Stimulated activated CD4-positive, alpha-beta T cell treated with anti-CD3 and anti-CD28 coated beads, Interleukin-4, amount 100 ng/mL, for 48 hours (primary cell): ENCODE measurements around the gene MAP3K20.
"Not testable (repeated sequence)": the region's sequence is repeated elsewhere in the genome, so short reads cannot be mapped to it uniquely, and the experiment has no call there.

ENCODE experiments used
- DNase-seq, 2 donors: peaks; one replicate each; pipeline ENCODE4 v3.0.0-alpha.2; 2020; ENCODE audit warnings: low read depth in 2 of 2

MAP3K20 gene

GRCh38 chr2:173087214-173087581 lies 11.6 kb downstream of the MAP3K20 start:
- DNase-seq, result no peak

GRCh38 chr2:173087793-173088496 lies 12.3 kb downstream of the MAP3K20 start:
- no peak for DNase-seq

- no peak for DNase-seq
These were observed 14.7 kb downstream of the MAP3K20 start for GRCh38 chr2:173090276-173090877.

GRCh38 chr2:173090973-173091660 lies 15.5 kb downstream of the MAP3K20 start:
- no peak for DNase-seq

GRCh38 chr2:173091910-173092309 lies 16.3 kb downstream of the MAP3K20 start:
- no peak for DNase-seq

GRCh38 chr2:173092844-173093402 lies 17.3 kb downstream of the MAP3K20 start:
- no peak for DNase-seq

- not testable (repeated sequence) for DNase-seq
These were observed 18.0 kb downstream of the MAP3K20 start for GRCh38 chr2:173093617-173094016.

GRCh38 chr2:173094731-173095130 lies 19.1 kb downstream of the MAP3K20 start:
- DNase-seq, result no peak

- DNase-seq, result no peak
These were observed 19.7 kb downstream of the MAP3K20 start for GRCh38 chr2:173095356-173095755.

GRCh38 chr2:173099271-173099670 lies 23.6 kb downstream of the MAP3K20 start:
- DNase-seq, result no peak

- no peak for DNase-seq
These were observed 24.2 kb downstream of the MAP3K20 start for GRCh38 chr2:173099804-173100203.

- DNase-seq, result no peak
These were observed 26.0 kb downstream of the MAP3K20 start for GRCh38 chr2:173101687-173102086.

GRCh38 chr2:173104156-173104555 lies 28.5 kb downstream of the MAP3K20 start:
- no peak for DNase-seq

- DNase-seq, result no peak
These were observed 31.4 kb downstream of the MAP3K20 start for GRCh38 chr2:173106959-173107628.

- DNase-seq, result no peak
These were observed 32.0 kb downstream of the MAP3K20 start for GRCh38 chr2:173107629-173108022.

- no peak for DNase-seq
These were observed 33.9 kb downstream of the MAP3K20 start for GRCh38 chr2:173109253-173110188.

GRCh38 chr2:173117678-173118077 lies 42.0 kb downstream of the MAP3K20 start:
- DNase-seq, result no peak

GRCh38 chr2:173118395-173118794 lies 42.7 kb downstream of the MAP3K20 start:
- DNase-seq, result no peak

- no peak for DNase-seq
These were observed 43.6 kb downstream of the MAP3K20 start for GRCh38 chr2:173119069-173119807.

- no peak for DNase-seq
These were observed 44.3 kb downstream of the MAP3K20 start for GRCh38 chr2:173119944-173120343.
